H1 (cell line): ENCODE results near the gene BARHL2. TPM values are rescaled to one million over a fixed set of nuclear protein-coding genes. Genes with fewer than 3 reads are reported as not detected.

Source experiments
- CHD2 ChIP-seq: IDR thresholded peaks from 2 replicates; pipeline ENCODE4 v1.6.1; 2012; ENCODE audit warnings: low read length, improper control_type of control experiment
- FOSL1 ChIP-seq: IDR thresholded peaks from 2 replicates; pipeline ENCODE4 v1.6.1; 2011; ENCODE audit warnings: mild to moderate bottlenecking, low read depth, low read length, moderate library complexity; ENCODE audit not compliant: insufficient read depth
- GTF2F1 ChIP-seq: IDR thresholded peaks from 2 replicates; pipeline ENCODE4 v1.6.1; 2012; ENCODE audit warnings: low read depth, low read length, improper control_type of control experiment, borderline replicate concordance
- KDM4A ChIP-seq: IDR thresholded peaks from one replicate; pipeline ENCODE4 v1.7.1; 2012; ENCODE audit warnings: low read depth, mild to moderate bottlenecking, moderate library complexity, low read length, inconsistent platforms; ENCODE audit not compliant: severe bottlenecking
- NRF1 ChIP-seq: IDR thresholded peaks from 2 replicates; pipeline ENCODE4 v1.6.1; 2011; ENCODE audit warnings: mild to moderate bottlenecking, low read depth, low read length, improper control_type of control experiment
- SAP30 ChIP-seq: fragments of 300-600 bp; sonication (generic); IDR thresholded peaks from 2 replicates; pipeline ENCODE4 v1.7.1; 2012; ENCODE audit warnings: low read length, moderate library complexity, mild to moderate bottlenecking, inconsistent platforms; ENCODE audit not compliant: insufficient read depth, insufficient replicate concordance
- SIRT6 ChIP-seq: IDR thresholded peaks from one replicate; pipeline ENCODE4 v1.7.1; 2012; ENCODE audit warnings: low read length, inconsistent platforms
- SIX5 ChIP-seq: IDR thresholded peaks from 2 replicates; pipeline ENCODE4 v1.6.1; 2011; ENCODE audit warnings: mild to moderate bottlenecking, low read depth, low read length
- TCF12 ChIP-seq: IDR thresholded peaks from 2 replicates; pipeline ENCODE4 v1.6.1; 2011; ENCODE audit warnings: low read depth, mild to moderate bottlenecking, low read length
- polyA plus RNA-seq, 7 experiments: library from polyadenylated mRNA; depleted of rRNA in 3 of 7; stranded (reverse) in 5 of 7; unstranded in 2 of 7; fragments of >200 nt in 5 of 7; fragments of 200-250 nt in 2 of 7; gene quantifications; 1 replicate in 5 of 7; 2 replicates in 1 of 7; 4 replicates in 1 of 7; pipeline versions ENCODE4 v1.2.1 to v1.2.3, GENCODE V29; 2011 to 2013; ENCODE audit warnings: missing spikeins in 2 of 7, mixed read lengths in 2 of 7
- total RNA-seq: library from RNA; stranded (reverse); fragmentation: NEBNext Ultra II Directional; extraction: Animal tissue kit (Norgen Biotek cat#: 25700); gene quantifications from 2 replicates; pipeline ENCODE4 v1.2.1, GENCODE V29; 2021
- TF ChIP-seq, protein P1 (sequence below), 3 experiments: IDR thresholded peaks; 1 replicate in 2 of 3; 2 replicates in 1 of 3; pipeline versions ENCODE4 v1.5.1 to v1.6.1; 2011; ENCODE audit warnings: low read length in 3 of 3, mild to moderate bottlenecking in 3 of 3, inconsistent platforms in 2 of 3, low read depth in 1 of 3, moderate library complexity in 1 of 3; ENCODE audit not compliant: insufficient read depth in 1 of 3; ENCODE audit errors: control extremely low read depth in 1 of 3

The BARHL2 gene
- total and polyA plus RNA-seq, 2 of the 8 experiments (the other 6 are each of a cell fraction or from before 2014, with no cell fraction given), result 0.15 TPM; not detected in 1

GRCh38 chr1:90707363-90707710 lies 9.8 kb downstream of the BARHL2 start (continued):
- no peak for TF ChIP-seq SIX5
- TF ChIP-seq, protein P1, sequence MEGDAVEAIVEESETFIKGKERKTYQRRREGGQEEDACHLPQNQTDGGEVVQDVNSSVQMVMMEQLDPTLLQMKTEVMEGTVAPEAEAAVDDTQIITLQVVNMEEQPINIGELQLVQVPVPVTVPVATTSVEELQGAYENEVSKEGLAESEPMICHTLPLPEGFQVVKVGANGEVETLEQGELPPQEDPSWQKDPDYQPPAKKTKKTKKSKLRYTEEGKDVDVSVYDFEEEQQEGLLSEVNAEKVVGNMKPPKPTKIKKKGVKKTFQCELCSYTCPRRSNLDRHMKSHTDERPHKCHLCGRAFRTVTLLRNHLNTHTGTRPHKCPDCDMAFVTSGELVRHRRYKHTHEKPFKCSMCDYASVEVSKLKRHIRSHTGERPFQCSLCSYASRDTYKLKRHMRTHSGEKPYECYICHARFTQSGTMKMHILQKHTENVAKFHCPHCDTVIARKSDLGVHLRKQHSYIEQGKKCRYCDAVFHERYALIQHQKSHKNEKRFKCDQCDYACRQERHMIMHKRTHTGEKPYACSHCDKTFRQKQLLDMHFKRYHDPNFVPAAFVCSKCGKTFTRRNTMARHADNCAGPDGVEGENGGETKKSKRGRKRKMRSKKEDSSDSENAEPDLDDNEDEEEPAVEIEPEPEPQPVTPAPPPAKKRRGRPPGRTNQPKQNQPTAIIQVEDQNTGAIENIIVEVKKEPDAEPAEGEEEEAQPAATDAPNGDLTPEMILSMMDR (IDR thresholded peaks at IDR 0.05; ENCODE audit: control extremely low read depth in 1 of 3, insufficient read depth in 1 of 3, low read depth in 1 of 3, low read length in 3 of 3), result no peak
- no peak for TF ChIP-seq SAP30
- TF ChIP-seq SIRT6, result no peak
- TF ChIP-seq CHD2, result no peak
- TF ChIP-seq GTF2F1, result no peak
- TF ChIP-seq FOSL1, result no peak
- TF ChIP-seq TCF12, result no peak
- TF ChIP-seq KDM4A, result peak; percentile 4
- no peak for TF ChIP-seq NRF1
